Measurements from ENCODE around the gene OR13J1.
"Not testable (repeated sequence)": the region's sequence is repeated elsewhere in the genome, so short reads cannot be mapped to it uniquely, and the experiment has no call there.

Gene OR13J1, protein sequence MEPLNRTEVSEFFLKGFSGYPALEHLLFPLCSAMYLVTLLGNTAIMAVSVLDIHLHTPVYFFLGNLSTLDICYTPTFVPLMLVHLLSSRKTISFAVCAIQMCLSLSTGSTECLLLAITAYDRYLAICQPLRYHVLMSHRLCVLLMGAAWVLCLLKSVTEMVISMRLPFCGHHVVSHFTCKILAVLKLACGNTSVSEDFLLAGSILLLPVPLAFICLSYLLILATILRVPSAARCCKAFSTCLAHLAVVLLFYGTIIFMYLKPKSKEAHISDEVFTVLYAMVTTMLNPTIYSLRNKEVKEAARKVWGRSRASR

DNA sequence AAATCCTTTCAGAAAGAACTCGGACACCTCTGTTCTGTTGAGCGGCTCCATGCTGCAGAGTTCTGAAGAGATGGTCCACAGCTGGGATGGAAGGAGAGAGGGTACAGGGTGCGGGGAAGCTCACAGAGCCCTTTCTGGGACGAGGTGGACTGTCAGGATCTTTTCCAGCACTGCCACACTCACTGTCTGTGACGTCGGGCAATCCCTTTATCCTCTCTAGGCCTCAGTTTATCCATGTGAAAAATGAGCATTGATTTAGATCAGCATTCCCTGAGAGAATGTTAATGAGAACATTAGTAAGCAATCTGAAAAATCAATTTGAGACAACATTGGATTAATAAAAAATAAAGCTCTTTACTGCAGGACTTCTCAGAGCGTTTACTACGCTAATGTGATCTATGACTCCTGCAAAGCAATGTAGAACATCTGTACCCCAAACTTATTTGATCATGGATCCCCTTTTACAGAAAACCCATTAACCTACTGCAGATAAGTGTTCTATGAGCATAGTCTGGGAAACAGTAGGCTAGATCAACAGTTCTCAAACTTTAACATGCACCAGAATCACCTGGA, at the start of gene OR13J1:
Gene OR13J1, minus strand, starts transcription at position 51 of the 573 bp plus-strand sequence. Its CDS starts 0 bp downstream, at position 51.
- Mint-ChIP-seq H3K9me3 (no peaks in the 10 kb centered on the region), H3K36me3 (ENCODE audit: low read depth) (no peaks in the 10 kb centered on the region), H3K4me1 (no peaks in the 10 kb centered on the region), H3K4me3 (no peak within 1 kb of the TSS), H3K27me3 (peaks cover 5% of the 10 kb centered on the region), H3K27ac (no peak within 1 kb of the TSS)
- ATAC-seq, result no peak
- DNase-seq, result no peak

GRCh38 chr9:35919212-35920008, 49.2 kb upstream of the OR13J1 start:
- no peak overlapping the region for H3K4me3 Mint-ChIP-seq
- H3K4me1 Mint-ChIP-seq, result peaks cover 17% of the 10 kb centered on the region
- H3K27ac Mint-ChIP-seq, result no peak overlapping the region
- H3K36me3 Mint-ChIP-seq (ENCODE audit: low read depth), result no peaks in the 10 kb centered on the region
- H3K27me3 Mint-ChIP-seq, result no peaks in the 10 kb centered on the region
- H3K9me3 Mint-ChIP-seq, result no peaks in the 10 kb centered on the region
- DNase-seq, result no peak
- ATAC-seq, result no peak

DNA sequence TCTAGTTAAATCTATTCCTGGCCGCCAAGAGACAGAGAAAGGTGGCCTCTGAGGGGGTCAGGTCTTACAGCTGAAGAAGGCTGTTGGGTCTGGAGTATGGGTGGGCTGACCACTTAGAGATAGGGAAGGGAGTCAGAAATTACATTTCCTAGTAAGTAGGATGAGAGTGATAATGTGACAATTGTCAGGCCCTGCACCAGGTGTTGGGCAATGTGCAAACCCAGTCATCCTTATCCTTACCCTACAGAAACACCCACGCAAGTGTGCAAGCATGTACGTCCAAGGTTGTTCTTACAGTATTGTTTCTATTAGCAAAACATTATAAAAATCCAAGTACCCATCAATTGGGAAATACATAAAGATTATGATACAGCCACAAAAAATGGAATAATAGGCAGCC, 48.6 kb upstream of the OR13J1 start:
- Mint-ChIP-seq H3K9me3 (no peaks in the 10 kb centered on the region), H3K4me3 (no peak overlapping the region), H3K27ac (no peak overlapping the region), H3K36me3 (ENCODE audit: low read depth) (no peaks in the 10 kb centered on the region), H3K27me3 (no peaks in the 10 kb centered on the region), H3K4me1 (peaks cover 11% of the 10 kb centered on the region)
- DNase-seq (no peak), ATAC-seq (no peak)

- H3K9me3 Mint-ChIP-seq, result no peaks in the 10 kb centered on the region
- no peak overlapping the region for H3K27ac Mint-ChIP-seq
- H3K36me3 Mint-ChIP-seq (ENCODE audit: low read depth), result no peaks in the 10 kb centered on the region
- no peak for DNase-seq
- no peak overlapping the region for H3K4me3 Mint-ChIP-seq
- no peaks in the 10 kb centered on the region for H3K27me3 Mint-ChIP-seq
- peaks cover 8% of the 10 kb centered on the region for H3K4me1 Mint-ChIP-seq
- no peak for ATAC-seq
Observed at GRCh38 chr9:35917261-35917660, 47.1 kb upstream of the OR13J1 start.

DNA sequence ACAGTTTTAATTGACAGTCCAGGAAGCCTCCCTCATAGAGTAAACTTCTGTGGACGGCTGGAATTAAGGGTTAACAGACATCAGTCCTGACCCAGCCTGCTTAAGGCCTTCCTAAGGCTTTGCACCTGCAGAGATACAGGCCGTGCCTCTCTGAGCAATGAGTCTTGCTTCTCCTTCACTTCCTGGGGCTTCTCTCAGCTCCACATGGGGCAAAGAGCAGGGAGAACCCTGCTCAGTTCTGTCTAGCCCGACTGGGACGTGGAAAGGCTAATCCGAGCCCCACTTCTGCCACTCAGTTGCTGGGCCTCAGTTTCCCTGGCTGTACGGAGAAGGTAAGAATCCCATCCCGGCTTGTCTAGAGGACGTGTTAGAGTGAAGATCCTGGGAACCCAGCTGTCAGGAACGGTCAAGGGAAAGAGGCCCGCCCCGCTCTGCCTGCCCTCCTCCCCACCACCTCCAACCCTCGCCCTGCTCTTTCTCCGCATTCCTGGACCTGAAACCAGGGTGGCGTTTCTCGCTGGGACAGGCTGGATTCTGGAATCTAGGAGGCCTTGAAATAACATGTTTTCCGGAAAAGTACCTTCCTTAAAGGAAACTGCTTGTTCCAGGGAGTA, 45.6 kb upstream of the OR13J1 start:
- no peaks in the 10 kb centered on the region for H3K9me3 Mint-ChIP-seq
- no peaks in the 10 kb centered on the region for H3K36me3 Mint-ChIP-seq (ENCODE audit: low read depth)
- no peak overlapping the region for H3K4me3 Mint-ChIP-seq
- no peak overlapping the region for H3K27ac Mint-ChIP-seq
- peaks cover 19% of the 10 kb centered on the region for H3K4me1 Mint-ChIP-seq
- H3K27me3 Mint-ChIP-seq, result no peaks in the 10 kb centered on the region
- no peak for DNase-seq
- no peak for ATAC-seq

GRCh38 chr9:35914301-35914807, 44.2 kb upstream of the OR13J1 start:
- no peak for DNase-seq
- Mint-ChIP-seq H3K27ac (no peak overlapping the region), H3K27me3 (no peaks in the 10 kb centered on the region), H3K4me1 (peaks cover 26% of the 10 kb centered on the region), H3K4me3 (no peak overlapping the region), H3K36me3 (ENCODE audit: low read depth) (no peaks in the 10 kb centered on the region), H3K9me3 (no peaks in the 10 kb centered on the region)
- peak; percentile 18 for ATAC-seq

DNA sequence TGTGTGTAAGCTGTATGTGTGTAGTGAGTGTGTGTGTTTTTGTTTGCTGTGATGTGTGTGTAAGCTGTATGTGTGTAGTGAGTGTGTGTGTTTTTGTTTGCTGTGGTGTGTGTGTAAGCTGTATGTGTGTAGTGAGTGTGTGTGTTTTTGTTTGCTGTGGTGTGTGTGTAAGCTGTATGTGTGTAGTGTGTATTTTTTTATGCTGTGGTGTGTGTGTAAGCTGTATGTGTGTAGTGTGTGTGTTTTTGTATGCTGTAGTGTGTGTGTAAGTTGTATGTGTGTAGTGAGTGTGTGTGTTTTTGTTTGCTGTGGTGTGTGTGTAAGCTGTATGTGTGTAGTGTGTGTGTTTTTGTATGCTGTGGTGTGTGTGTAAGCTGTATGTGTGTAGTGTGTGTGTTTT, 43.2 kb upstream of the OR13J1 start:
- H3K27ac Mint-ChIP-seq; ATAC-seq; H3K36me3 Mint-ChIP-seq (ENCODE audit: low read depth); DNase-seq; H3K4me3 Mint-ChIP-seq; H3K27me3 Mint-ChIP-seq; H3K9me3 Mint-ChIP-seq: not testable (repeated sequence)
- peaks cover 35% of the 10 kb centered on the region for H3K4me1 Mint-ChIP-seq

GRCh38 chr9:35912791-35913400, 42.7 kb upstream of the OR13J1 start:
- Mint-ChIP-seq H3K27me3 (no peaks in the 10 kb centered on the region), H3K4me3 (no peak overlapping the region), H3K27ac (no peak overlapping the region), H3K36me3 (ENCODE audit: low read depth) (no peaks in the 10 kb centered on the region), H3K9me3 (no peaks in the 10 kb centered on the region), H3K4me1 (peaks cover 39% of the 10 kb centered on the region)
- DNase-seq, result no peak
- ATAC-seq, result no peak

- Mint-ChIP-seq H3K4me1 (peaks cover 43% of the 10 kb centered on the region), H3K4me3 (no peak overlapping the region), H3K36me3 (ENCODE audit: low read depth) (no peaks in the 10 kb centered on the region), H3K27me3 (no peaks in the 10 kb centered on the region), H3K27ac (no peak overlapping the region), H3K9me3 (no peaks in the 10 kb centered on the region)
- no peak for DNase-seq
- no peak for ATAC-seq
Observed at GRCh38 chr9:35911690-35912089, 41.5 kb upstream of the OR13J1 start.

DNA sequence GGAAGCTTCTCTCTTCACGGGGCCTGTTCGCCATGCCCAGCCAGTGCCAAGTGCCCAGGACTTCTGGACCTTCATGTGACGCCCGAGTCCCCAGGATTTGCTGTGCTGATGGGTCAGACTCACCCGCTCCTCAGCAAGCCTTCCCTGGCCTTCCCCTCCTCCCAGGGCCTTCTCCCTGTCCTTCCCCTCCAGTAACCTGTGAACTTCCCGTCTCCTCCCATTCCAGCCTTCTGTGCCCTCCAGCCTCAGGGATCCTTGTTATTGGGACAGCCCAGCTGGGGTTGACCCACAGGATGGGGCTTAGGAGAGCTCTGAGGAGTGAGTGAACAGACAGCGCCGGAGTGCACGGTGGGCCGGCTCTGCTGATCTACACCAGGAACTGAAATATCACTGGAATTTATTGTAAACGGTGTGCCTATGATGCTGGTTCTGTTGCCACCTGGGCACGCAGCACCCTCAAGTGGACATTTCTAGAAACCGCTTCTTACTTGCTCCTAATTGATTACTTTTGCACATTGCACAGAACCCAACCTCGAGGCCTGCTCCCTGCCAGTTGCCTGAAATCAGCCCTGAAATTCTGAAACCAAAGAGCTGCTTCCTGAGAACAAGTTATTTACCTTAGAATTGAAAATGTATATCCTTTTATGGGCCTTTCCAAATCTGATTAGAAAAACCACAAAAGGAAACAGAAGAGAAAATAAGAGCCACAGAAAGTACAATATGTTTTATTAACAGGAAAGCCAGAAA, 40.6 kb upstream of the OR13J1 start:
- ATAC-seq (peak; percentile 53), DNase-seq (peak; percentile 34)
- no peaks in the 10 kb centered on the region for H3K27me3 Mint-ChIP-seq
- H3K4me3 Mint-ChIP-seq, result no peak overlapping the region
- no peaks in the 10 kb centered on the region for H3K9me3 Mint-ChIP-seq
- peak overlapping the region; percentile 64 for H3K27ac Mint-ChIP-seq
- H3K4me1 Mint-ChIP-seq, result peaks cover 43% of the 10 kb centered on the region
- no peaks in the 10 kb centered on the region for H3K36me3 Mint-ChIP-seq (ENCODE audit: low read depth)

- Mint-ChIP-seq H3K4me1 (peaks cover 43% of the 10 kb centered on the region), H3K9me3 (no peaks in the 10 kb centered on the region), H3K27me3 (no peaks in the 10 kb centered on the region), H3K36me3 (ENCODE audit: low read depth) (no peaks in the 10 kb centered on the region), H3K4me3 (no peak overlapping the region), H3K27ac (no peak overlapping the region)
- ATAC-seq (no peak), DNase-seq (no peak)
Observed at GRCh38 chr9:35909687-35910612, 39.7 kb upstream of the OR13J1 start.

DNA sequence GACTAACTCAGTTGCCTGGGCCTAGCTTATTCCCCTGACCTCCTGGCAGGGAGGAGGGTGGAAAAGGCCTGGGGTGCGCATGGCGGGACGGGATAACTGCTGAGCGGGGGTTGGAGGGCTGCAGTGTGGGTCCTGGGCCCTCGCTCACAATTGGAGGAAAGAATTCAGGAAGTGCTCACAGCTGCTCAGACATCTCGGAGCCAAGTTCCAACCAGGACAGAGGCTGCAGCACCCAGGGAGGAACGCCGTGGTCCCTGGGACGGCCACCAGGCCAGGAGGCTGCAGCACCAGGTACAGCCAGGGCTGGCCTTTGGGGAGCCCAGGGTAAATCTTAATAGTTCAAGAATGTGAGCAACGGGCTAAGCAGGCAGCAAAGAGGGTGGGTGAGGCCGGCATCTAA, 39.1 kb upstream of the OR13J1 start, which contains the start of gene SPAAR:
Gene SPAAR, plus strand, starts transcription at position 217 of the 400 bp plus-strand sequence. CDS start 974 bp downstream, outside the sequence.
- Mint-ChIP-seq H3K4me1 (peaks cover 43% of the 10 kb centered on the region), H3K36me3 (ENCODE audit: low read depth) (no peaks in the 10 kb centered on the region), H3K4me3 (no peak within 1 kb of the TSS), H3K27ac (no peak within 1 kb of the TSS), H3K27me3 (no peaks in the 10 kb centered on the region), H3K9me3 (no peaks in the 10 kb centered on the region)
- no peak for DNase-seq
- no peak for ATAC-seq
